NCI-H345 treated with DMSO at 0.1 percent for 48 hours (cell line): ENCODE measurements around the gene MTMR2.
"Not testable (repeated sequence)": the region's sequence is repeated elsewhere in the genome, so short reads cannot be mapped to it uniquely, and the experiment has no call there.

ENCODE experiments used
- DNase-seq: peaks from one replicate; lab custom pipeline; 2025; ENCODE audit not compliant: unreplicated experiment; lab: John Stamatoyannopoulos, UW

Gene MTMR2

GRCh38 chr11:95829580-95830259 is 94.2 kb downstream of the MTMR2 start:
- no peak for DNase-seq

DNA sequence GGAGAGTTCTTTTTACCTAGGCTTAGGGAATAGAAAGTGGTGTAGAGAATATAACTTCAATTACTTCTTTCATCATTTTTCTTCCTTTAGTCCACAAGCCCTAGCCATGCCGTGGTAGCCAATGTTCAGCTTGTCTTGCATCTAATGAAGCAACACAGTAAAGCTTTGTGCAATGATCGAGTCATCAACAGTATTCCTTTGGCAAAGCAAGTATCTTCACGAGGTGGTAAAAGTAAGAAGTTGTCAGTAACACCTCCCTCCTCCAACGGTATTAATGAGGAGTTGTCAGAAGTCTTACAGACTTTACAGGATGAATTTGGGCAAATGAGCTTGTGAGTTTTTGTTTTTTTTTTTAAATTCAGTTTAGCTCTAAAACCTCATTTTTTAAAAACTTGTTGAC is 96.2 kb downstream of the MTMR2 start:
- DNase-seq = no peak

DNA sequence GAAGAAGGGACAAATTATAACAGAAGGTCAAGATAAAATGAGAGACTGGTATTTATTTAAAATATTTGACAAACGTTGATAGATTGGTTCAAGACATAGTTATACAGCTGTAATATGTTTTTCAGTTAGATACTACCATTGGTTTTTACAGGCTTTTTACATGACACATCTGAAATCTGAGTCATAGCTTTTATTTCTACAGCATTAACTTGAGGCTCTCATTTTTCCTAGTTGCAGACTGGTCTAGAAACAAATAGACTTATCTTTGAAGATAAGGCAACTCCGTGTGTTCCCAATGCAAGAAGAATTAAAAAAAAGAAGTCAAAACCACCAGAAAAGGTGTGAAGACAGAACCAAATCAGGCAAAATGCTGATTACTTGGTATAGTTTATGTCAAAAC is 102.3 kb downstream of the MTMR2 start:
- DNase-seq = no peak

- DNase-seq = no peak
These were observed 107.9 kb downstream of the MTMR2 start for GRCh38 chr11:95816037-95816436.

DNA sequence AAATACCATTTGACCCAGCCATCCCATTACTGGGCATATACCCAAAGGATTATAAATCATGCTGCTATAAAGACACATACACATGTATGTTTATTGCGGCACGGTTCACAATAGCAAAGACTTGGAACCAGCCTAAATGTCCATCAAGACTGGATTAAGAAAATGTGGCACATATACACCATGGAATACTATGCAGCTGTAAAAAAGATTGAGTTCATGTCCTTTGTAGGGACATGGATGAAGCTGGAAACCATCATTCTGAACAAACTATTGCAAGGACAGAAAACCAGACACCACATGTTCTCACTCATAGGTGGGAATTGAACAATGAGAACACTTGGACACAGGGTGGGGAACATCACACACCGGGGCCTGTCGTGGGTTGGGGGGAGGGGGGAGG is 112.9 kb downstream of the MTMR2 start:
- DNase-seq = not testable (repeated sequence)

GRCh38 chr11:95806464-95806863 is 117.4 kb downstream of the MTMR2 start:
- DNase-seq = not testable (repeated sequence)

DNA sequence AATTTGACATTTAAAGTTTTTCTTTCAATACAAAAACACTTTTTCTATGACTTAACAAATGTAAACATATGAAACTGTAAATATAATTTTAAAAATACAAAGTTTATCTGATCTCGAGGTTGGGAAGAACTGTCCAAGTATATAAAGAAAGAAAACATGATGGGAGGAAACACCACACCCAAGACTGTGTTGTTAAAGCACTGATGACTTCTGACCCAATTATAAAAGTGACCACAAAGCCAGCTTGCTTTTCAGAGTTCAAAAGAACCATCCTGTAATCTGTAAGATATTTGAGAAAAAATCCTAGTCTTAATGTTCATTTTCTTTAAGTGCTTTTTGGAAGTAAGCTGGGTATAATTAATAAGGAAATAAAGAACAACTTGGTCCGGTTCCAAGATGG is 118.0 kb downstream of the MTMR2 start:
- no peak for DNase-seq

GRCh38 chr11:95803973-95804372 is 119.9 kb downstream of the MTMR2 start:
- DNase-seq = no peak

GRCh38 chr11:95802806-95803205 is 121.1 kb downstream of the MTMR2 start:
- no peak for DNase-seq

DNA sequence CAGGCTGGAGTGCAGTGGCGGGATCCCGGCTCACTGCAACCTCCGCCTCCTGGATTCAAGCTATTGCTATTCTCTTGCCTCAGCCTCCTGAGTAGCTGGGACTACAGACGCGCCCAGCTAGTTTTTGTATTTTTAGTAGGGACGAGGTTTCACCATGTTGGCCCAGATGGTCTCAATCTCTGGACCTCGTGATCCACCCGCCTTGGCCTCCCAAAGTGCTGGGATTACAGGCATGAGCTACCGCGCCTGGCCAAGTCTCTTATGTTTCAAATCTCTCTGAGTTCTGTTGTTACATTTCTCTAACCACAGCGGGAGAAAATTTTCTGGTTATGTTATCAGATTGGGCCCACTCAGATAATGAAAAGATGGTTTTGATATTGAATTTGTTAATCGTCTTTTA is 123.5 kb downstream of the MTMR2 start:
- DNase-seq = no peak

- no peak for DNase-seq
These were observed 124.4 kb downstream of the MTMR2 start for GRCh38 chr11:95799546-95799945.

- DNase-seq = no peak
These were observed 127.4 kb downstream of the MTMR2 start for GRCh38 chr11:95796501-95796900.

DNA sequence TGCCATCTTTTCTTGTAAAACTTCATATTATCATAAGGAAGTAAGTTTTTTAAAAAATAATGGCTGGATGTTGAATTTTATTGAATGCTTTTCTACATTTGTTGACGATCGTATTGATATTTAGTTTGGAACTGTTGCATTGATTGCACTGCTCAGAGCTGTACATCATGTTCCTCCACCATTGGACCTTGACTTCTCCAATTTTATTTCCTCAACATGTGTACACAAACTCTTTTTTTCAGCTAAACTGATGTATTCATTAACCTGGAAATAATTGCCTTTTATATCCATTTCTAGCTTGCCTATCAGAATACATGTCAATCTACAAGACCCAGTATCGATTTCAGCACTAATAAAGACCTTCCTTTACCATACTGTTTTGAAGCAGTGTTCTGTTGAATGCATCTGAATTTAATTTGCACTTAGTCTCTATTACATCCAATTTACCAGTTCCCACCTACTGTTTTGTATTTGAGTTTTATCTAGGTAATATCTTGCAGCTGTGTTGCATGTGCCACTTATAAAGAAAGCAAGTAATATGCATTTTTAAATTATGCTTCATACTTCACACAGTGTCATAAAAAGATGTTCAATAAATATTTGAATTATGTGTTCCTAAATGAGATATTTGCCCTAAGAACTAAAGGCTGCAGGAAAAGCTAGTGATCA is 128.1 kb downstream of the MTMR2 start:
- DNase-seq = no peak

- DNase-seq = no peak
These were observed 129.8 kb downstream of the MTMR2 start for GRCh38 chr11:95794086-95794485.

DNA sequence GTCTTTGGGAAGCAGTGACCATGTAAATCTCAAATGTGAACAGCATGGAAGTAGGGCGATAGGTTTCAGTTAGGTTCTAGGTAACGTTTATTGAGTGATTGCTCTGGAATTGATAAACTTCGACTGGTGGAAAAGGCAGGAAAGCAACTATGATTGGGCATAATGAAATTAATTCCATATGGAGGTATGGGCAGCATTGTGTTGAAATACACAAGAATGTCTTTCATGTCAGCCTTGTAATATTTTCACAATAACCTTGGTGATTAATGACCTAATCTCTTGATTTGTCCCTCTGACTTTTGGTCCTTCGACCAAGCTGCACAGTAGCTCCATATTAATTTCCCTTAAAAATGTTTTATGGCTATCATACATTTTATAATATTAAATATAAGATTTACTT is 130.8 kb downstream of the MTMR2 start:
- DNase-seq = no peak

DNA sequence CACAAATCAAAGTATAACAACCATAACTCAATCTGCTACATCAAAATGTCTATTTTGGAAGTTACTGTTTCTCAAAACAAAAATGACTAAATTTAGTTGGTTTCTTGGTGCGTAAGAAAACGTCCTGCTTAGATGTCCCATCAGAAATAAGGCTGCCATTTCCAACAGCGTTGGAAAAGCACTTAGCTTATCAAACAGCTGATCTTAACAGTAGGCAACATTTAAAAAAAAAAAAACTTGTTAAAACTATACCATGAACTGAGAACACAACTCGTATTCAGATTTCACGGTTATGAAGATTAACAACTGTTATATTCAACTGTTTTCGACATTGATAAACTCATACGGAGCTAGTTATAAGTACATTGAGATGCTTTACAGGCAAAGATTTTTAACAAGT is 131.2 kb downstream of the MTMR2 start:
- no peak for DNase-seq

- DNase-seq = no peak
These were observed 131.7 kb downstream of the MTMR2 start for GRCh38 chr11:95792200-95792599.

- DNase-seq = no peak
These were observed 132.2 kb downstream of the MTMR2 start for GRCh38 chr11:95791709-95792033.

DNA sequence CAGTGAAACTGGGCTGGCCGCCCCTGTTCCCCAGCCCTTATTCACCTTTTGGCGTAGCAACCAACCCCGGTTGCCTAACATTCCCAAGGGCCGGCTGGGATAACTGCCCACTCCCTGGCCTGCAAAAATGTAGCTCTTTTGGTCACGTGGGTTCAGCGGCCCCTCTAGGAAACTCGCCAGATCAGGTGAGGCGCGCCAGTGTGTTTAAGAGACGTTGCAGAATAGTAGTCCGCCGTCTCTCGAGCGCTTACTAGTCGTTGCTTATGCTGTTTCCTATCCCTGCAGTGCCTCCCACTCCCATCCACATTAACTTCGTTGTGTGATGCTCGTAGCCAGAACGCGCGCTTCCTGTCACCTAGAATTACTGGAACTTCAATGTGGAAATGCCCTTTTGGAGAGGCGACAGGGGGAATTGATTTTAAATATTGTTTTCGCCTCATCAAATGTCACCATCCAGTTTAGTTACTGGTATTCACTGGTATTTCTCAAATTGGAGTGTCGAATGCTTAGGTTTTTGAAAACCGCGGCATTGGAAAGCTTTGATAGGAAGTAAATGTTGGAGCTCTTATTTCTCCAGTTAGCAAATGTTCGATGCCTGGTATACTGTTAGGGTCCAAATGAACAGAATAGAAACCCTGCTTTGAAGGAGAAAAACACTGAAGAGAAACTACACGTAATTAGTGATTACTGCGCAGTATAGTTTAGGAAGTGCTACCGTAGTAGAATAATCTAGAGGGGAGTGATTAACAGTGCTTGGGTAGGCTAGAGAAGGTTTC is 132.8 kb downstream of the MTMR2 start:
- peak; percentile 21 for DNase-seq

DNA sequence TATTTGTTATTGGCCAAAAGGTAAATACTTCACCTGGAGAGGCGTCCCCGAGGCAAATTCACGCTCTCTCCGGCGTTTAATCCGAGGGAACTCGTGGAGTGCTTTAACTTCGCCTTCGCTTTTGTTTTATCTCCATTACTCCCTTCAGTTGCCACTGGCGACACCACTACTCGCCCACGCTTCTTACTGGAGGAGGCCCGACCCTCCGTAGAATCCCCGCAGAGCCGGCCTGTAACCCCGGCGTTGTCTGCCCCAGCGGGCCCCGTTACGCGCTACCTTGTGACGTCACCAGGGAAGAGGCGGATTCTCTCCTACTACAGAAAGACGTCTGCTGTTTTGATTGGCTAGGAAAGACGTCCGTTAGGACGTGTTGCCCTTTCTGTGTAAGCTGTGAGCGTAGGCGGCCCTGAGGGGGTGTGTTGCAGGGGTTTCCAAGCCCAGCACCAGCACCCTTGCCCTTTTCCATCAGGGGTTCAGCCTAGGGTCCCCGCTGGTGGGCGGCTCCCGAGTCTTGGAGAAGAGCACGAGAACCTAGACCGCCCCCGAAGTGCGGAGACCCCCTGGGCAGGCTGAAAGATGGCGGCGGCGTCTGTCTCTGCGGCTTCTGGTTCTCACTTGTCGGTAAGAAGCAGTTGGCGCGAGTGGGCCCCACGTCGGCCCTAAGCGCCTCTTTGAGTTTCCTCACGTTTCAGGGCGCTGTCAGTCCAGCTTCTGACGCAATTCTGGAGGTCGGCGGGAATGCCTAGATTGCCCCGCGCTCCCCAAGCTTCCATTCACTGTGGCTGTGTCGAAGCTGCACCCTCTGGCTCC is 133.6 kb downstream of the MTMR2 start, which contains the start of gene CEP57:
Gene CEP57, plus strand, starts transcription at position 376 of the 810 bp plus-strand sequence. Its CDS starts 201 bp downstream, at position 577.
- DNase-seq = peak; percentile 95

DNA sequence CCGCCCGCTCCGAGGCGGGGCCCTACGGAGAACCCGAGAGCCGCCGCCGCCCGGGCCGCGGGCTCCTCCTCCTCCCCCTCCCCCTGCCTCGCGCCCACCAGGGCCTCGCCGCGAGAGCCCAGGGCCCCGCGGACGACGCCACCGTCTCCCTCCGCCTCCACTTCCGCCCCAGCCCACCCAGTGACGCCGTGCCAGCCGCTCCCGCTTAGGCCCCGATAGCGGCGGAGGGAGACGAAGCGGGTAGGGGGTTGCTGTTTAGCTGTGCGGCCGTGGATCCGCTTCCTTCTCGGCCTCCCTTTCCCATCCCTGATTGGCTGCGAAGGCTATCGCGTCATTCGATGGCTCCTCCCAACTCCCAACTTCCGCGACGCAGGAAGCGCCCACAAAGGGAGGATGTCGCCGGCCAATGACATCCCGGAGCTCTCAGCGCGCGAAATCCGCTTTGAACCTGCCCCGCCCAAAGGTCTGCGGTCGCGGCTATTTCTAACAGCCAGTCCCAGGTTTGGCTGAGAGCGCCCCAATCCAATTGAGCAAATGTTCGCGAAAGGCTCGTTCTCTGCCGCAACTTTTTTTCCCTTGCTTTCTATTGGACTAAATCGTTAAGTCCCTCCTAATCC is 134.3 kb downstream of the MTMR2 start, which contains the start of gene FAM76B:
Gene FAM76B, minus strand, starts transcription at position 277 of the 617 bp plus-strand sequence. CDS start 304 bp downstream, outside the sequence.
- DNase-seq = peak; percentile 96
